NT2/D1 (cell line): ENCODE measurements around the gene PCYOX1L.

Source experiments
- SUZ12 ChIP-seq: IDR thresholded peaks from 2 replicates; pipeline ENCODE4 v1.6.1; 2011; ENCODE audit not compliant: insufficient read length, insufficient read depth; ENCODE audit errors: extremely low read depth
- YY1 ChIP-seq: IDR thresholded peaks from 2 replicates; pipeline ENCODE4 v1.6.1; 2011; ENCODE audit not compliant: insufficient read length, insufficient read depth

GRCh38 chr5:149374801-149375200 is 17.0 kb downstream of the PCYOX1L start:
- TF ChIP-seq YY1 (no peak), SUZ12 (no peak)
